ENCODE data around the gene API5.

Gene API5

GRCh38 chr11:43360361-43361032 is 48.7 kb downstream of the API5 start:
- no peak for DNase-seq

GRCh38 chr11:43366677-43367076 is 54.9 kb downstream of the API5 start:
- DNase-seq: no peak

GRCh38 chr11:43367382-43368178 is 55.8 kb downstream of the API5 start:
- DNase-seq: no peak

- DNase-seq: no peak
These were observed 64.3 kb downstream of the API5 start for GRCh38 chr11:43376065-43376464.

- no peak for DNase-seq
These were observed 64.8 kb downstream of the API5 start for GRCh38 chr11:43376594-43376993.

GRCh38 chr11:43377389-43377788 is 65.6 kb downstream of the API5 start:
- DNase-seq: no peak

- no peak for DNase-seq
These were observed 67.1 kb downstream of the API5 start for GRCh38 chr11:43378897-43379296.

- no peak for DNase-seq
These were observed 70.0 kb downstream of the API5 start for GRCh38 chr11:43381802-43382201.

- no peak for DNase-seq
These were observed 70.8 kb downstream of the API5 start for GRCh38 chr11:43382614-43383013.

- DNase-seq: no peak
These were observed 72.6 kb downstream of the API5 start for GRCh38 chr11:43384393-43384792.

- DNase-seq: no peak
These were observed 80.9 kb downstream of the API5 start for GRCh38 chr11:43392713-43393112.

GRCh38 chr11:43393765-43394355 is 82.1 kb downstream of the API5 start:
- no peak for DNase-seq

Measured in stimulated activated CD4-positive, alpha-beta T cell treated with anti-CD3 and anti-CD28 coated beads, Interleukin-15, amount 100 ng/mL, for 24 hours (primary cell).